Activated CD8-positive, alpha-beta T cell treated with anti-CD3 and anti-CD28 coated beads for 36 hours (primary cell): ENCODE data around the gene SIK3. TPM values are rescaled to one million over a fixed set of nuclear protein-coding genes. Genes with fewer than 3 reads are reported as not detected.

Experiments
- ATAC-seq: fragments of 200-7000 bp; cut with Tn5 transposase; one replicate; pipeline ENCODE4 v1.10.0; 2021; ENCODE audit warnings: mild to moderate bottlenecking, moderate library complexity
- CTCF ChIA-PET: fragments of 350-600 bp; sonication (Branson Sonifier 250); formaldehyde crosslinking; loops from one replicate; lab custom pipeline; 2021; ENCODE audit warnings: antibody characterized with exemption; lab: Charles Lee
- POLR2A ChIA-PET: fragments of 350-600 bp; sonication (Branson Sonifier 250); formaldehyde crosslinking; loops from one replicate; lab custom pipeline; 2021; ENCODE audit warnings: antibody characterized with exemption; lab: Charles Lee
- DNase-seq: peaks from one replicate; pipeline ENCODE4 v3.0.0-alpha.2; 2020
- H3K27ac Mint-ChIP-seq: one replicate; pipeline ENCODE4 v1.8.0; 2021; ENCODE audit warnings: mild to moderate bottlenecking, mixed read lengths
- H3K27me3 Mint-ChIP-seq: one replicate; pipeline ENCODE4 v1.8.0; 2021; ENCODE audit warnings: mixed read lengths
- H3K36me3 Mint-ChIP-seq: one replicate; pipeline ENCODE4 v1.8.0; 2021; ENCODE audit warnings: low read depth, mixed read lengths
- H3K4me1 Mint-ChIP-seq: one replicate; pipeline ENCODE4 v1.8.0; 2021; ENCODE audit warnings: low read depth, mixed read lengths
- H3K4me3 Mint-ChIP-seq: one replicate; pipeline ENCODE4 v1.8.0; 2021; ENCODE audit warnings: mild to moderate bottlenecking, moderate library complexity, mixed read lengths
- H3K9me3 Mint-ChIP-seq: one replicate; pipeline ENCODE4 v1.8.0; 2021; ENCODE audit warnings: mixed read lengths
- CTCF ChIP-seq: fragments of 200-600 bp; IDR thresholded peaks from one replicate; pipeline ENCODE4 v1.8.0; 2022; ENCODE audit warnings: antibody characterized with exemption, mild to moderate bottlenecking
- intact Hi-C: fragments of 100-400 bp; cut with micrococcal nuclease; formaldehyde crosslinking; loops from one replicate; pipeline ENCODE4 v1.10.0; 2022
- total RNA-seq, 2 experiments: library from RNA; stranded (reverse); gene quantifications; one replicate each; pipeline ENCODE4 v1.2.3, GENCODE V29; 2021

SIK3 gene
- total RNA-seq, 2 experiments from 2014 or later, result 18.7 to 24.1 TPM

GRCh38 chr11:116847612-116848011 lies 250.6 kb downstream of the SIK3 start:
- Mint-ChIP-seq H3K4me3 (no peak overlapping the region), H3K9me3 (no peaks in the 10 kb centered on the region), H3K36me3 (peaks cover 22% of the 10 kb centered on the region), H3K27ac (no peak overlapping the region), H3K4me1 (peaks cover 22% of the 10 kb centered on the region), H3K27me3 (no peaks in the 10 kb centered on the region)
- POLR2A ChIA-PET, result no interaction called here
- no peak for DNase-seq
- TF ChIP-seq CTCF, result no peak
- CTCF ChIA-PET, result interaction anchor here (0.7 to 2.6 kb wide), 4 partner anchors 11 to 259 kb away, joined by 3 to 15 read pairs (median 4); no protein-coding TSS in a partner anchor
- intact Hi-C loops, result no loop called here
- no peak for ATAC-seq

- no peaks in the 10 kb centered on the region for H3K9me3 Mint-ChIP-seq
- intact Hi-C loops, result no loop called here
- ChIA-PET CTCF (no interaction called here), POLR2A (interaction anchor here (1.0 kb wide), 1 partner anchor 9 kb away, joined by 4 read pairs; no protein-coding TSS in a partner anchor)
- H3K4me3 Mint-ChIP-seq, result no peak overlapping the region
- no peak for TF ChIP-seq CTCF
- H3K36me3 Mint-ChIP-seq, result peaks cover 20% of the 10 kb centered on the region
- H3K4me1 Mint-ChIP-seq, result no peaks in the 10 kb centered on the region
- ATAC-seq (no peak), DNase-seq (no peak)
- H3K27ac Mint-ChIP-seq, result no peak overlapping the region
- H3K27me3 Mint-ChIP-seq, result no peaks in the 10 kb centered on the region
Measured at GRCh38 chr11:116844722-116845121, 253.5 kb downstream of the SIK3 start.

- ATAC-seq, result no peak
- TF ChIP-seq CTCF, result no peak
- Mint-ChIP-seq H3K4me1 (no peaks in the 10 kb centered on the region), H3K4me3 (no peak overlapping the region), H3K27ac (no peak overlapping the region), H3K27me3 (no peaks in the 10 kb centered on the region), H3K9me3 (no peaks in the 10 kb centered on the region), H3K36me3 (peaks cover 17% of the 10 kb centered on the region)
- ChIA-PET POLR2A (interaction anchor here (1.0 kb wide), 1 partner anchor 10 kb away, joined by 4 read pairs; no protein-coding TSS in a partner anchor), CTCF (no interaction called here)
- DNase-seq, result no peak
- intact Hi-C loops, result no loop called here
Measured at GRCh38 chr11:116843661-116844060, 254.6 kb downstream of the SIK3 start.

- Mint-ChIP-seq H3K4me1 (no peaks in the 10 kb centered on the region), H3K4me3 (no peak overlapping the region), H3K9me3 (no peaks in the 10 kb centered on the region), H3K36me3 (peaks cover 17% of the 10 kb centered on the region), H3K27me3 (no peaks in the 10 kb centered on the region), H3K27ac (no peak overlapping the region)
- DNase-seq, result no peak
- ChIA-PET CTCF (interaction anchor here (4.5 kb wide), 1 partner anchor 52 kb away, joined by 17 read pairs; the partner anchor contains the start of gene APOA5), POLR2A (no interaction called here)
- TF ChIP-seq CTCF, result no peak
- ATAC-seq, result no peak
- intact Hi-C loops, result no loop called here
Measured at GRCh38 chr11:116842909-116843308, 255.3 kb downstream of the SIK3 start.

- DNase-seq, result no peak
- no peak for TF ChIP-seq CTCF
- H3K9me3 Mint-ChIP-seq, result no peaks in the 10 kb centered on the region
- ATAC-seq, result no peak
- H3K27me3 Mint-ChIP-seq, result no peaks in the 10 kb centered on the region
- H3K36me3 Mint-ChIP-seq, result peaks cover 14% of the 10 kb centered on the region
- H3K4me3 Mint-ChIP-seq, result no peak overlapping the region
- no peaks in the 10 kb centered on the region for H3K4me1 Mint-ChIP-seq
- intact Hi-C loops, result no loop called here
- ChIA-PET CTCF (interaction anchor here (4.5 kb wide), 1 partner anchor 51 kb away, joined by 17 read pairs; the partner anchor contains the start of gene APOA5), POLR2A (no interaction called here)
- no peak overlapping the region for H3K27ac Mint-ChIP-seq
Measured at GRCh38 chr11:116842117-116842516, 256.1 kb downstream of the SIK3 start.
